B cell (primary cell): Measurements from ENCODE around the gene HSD17B12.

Experiments used
- EZH2 ChIP-seq: IDR thresholded peaks from 2 replicates; pipeline ENCODE4 v1.6.1; 2012; ENCODE audit warnings: borderline replicate concordance, low read depth, mild to moderate bottlenecking, moderate library complexity, low read length; ENCODE audit not compliant: insufficient read depth, poor library complexity, severe bottlenecking
- TF ChIP-seq, protein P1 (sequence below): fragments of 200-600 bp; IDR thresholded peaks from one replicate; pipeline ENCODE4 v1.8.0; 2022; ENCODE audit warnings: antibody characterized with exemption, mild to moderate bottlenecking

GRCh38 chr11:43901551-43901950 is 221.0 kb downstream of the HSD17B12 start:
- TF ChIP-seq, protein P1, sequence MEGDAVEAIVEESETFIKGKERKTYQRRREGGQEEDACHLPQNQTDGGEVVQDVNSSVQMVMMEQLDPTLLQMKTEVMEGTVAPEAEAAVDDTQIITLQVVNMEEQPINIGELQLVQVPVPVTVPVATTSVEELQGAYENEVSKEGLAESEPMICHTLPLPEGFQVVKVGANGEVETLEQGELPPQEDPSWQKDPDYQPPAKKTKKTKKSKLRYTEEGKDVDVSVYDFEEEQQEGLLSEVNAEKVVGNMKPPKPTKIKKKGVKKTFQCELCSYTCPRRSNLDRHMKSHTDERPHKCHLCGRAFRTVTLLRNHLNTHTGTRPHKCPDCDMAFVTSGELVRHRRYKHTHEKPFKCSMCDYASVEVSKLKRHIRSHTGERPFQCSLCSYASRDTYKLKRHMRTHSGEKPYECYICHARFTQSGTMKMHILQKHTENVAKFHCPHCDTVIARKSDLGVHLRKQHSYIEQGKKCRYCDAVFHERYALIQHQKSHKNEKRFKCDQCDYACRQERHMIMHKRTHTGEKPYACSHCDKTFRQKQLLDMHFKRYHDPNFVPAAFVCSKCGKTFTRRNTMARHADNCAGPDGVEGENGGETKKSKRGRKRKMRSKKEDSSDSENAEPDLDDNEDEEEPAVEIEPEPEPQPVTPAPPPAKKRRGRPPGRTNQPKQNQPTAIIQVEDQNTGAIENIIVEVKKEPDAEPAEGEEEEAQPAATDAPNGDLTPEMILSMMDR = no peak
- TF ChIP-seq EZH2 = no peak
